ENCODE results near the gene CDKAL1. TPM values are rescaled to one million over a fixed set of nuclear protein-coding genes. Genes with fewer than 3 reads are reported as not detected.

Gene CDKAL1
- total and polyA plus RNA-seq, 2 donors (not counting 3 experiments of a cell fraction or from before 2014, with no cell fraction given) = 6.1 to 20.5 TPM

- no peak overlapping the region for H2AFZ ChIP-seq (ENCODE audit: low read depth, low read length)
- no peak overlapping the region for H3K4me2 ChIP-seq (ENCODE audit: insufficient read depth, low read length)
- no peaks in the 10 kb centered on the region for H3K9me1 ChIP-seq (replicated peaks; ENCODE audit: control insufficient read depth, extremely low read depth, insufficient read depth, low read length)
- no peaks in the 10 kb centered on the region for H3K36me3 ChIP-seq (ENCODE audit: control insufficient read depth in 2 of 2, extremely low read depth in 1 of 2, insufficient read depth in 2 of 2, low read length in 2 of 2)
- H3K79me2 ChIP-seq (ENCODE audit: control insufficient read depth, insufficient read depth, low read length) = no peaks in the 10 kb centered on the region
- no peak for FAIRE-seq
- no peak for DNase-seq (ENCODE audit: low read depth, low spot score)
- BruUV-seq (replicated peaks) = no TSS peak
- TF ChIP-seq MAX (IDR thresholded peaks at IDR 0.05; ENCODE audit: insufficient read depth, insufficient read length) = no peak
- H3K4me3 ChIP-seq (replicated peaks in 1 of 3; ENCODE audit: insufficient read depth in 1 of 3, low read depth in 1 of 3, low read length in 3 of 3) = no peak overlapping the region
- H3K9me3 ChIP-seq (replicated peaks; ENCODE audit: control insufficient read depth, insufficient read depth, low read length) = no peaks in the 10 kb centered on the region
- H3K9ac ChIP-seq (replicated peaks; ENCODE audit: extremely low read depth, insufficient read depth, low read length) = no peak overlapping the region
- H3K4me1 ChIP-seq (ENCODE audit: control insufficient read depth, extremely low read depth, insufficient read depth, low read length) = no peaks in the 10 kb centered on the region
- no peaks in the 10 kb centered on the region for H3K27me3 ChIP-seq (ENCODE audit: control insufficient read depth in 2 of 2, insufficient read depth in 2 of 2, low read length in 2 of 2)
- ChIA-PET CTCF (interaction anchor here (1.1 kb wide), 1 partner anchor 10 kb away, joined by 3 read pairs; no protein-coding TSS in a partner anchor), POLR2A (no interaction called here)
- dilution Hi-C loops (cut with MboI; ENCODE audit: extremely low pct_ligation_motif_present, low sequenced_read_pairs) (no loop called here), intact Hi-C loops (cut with micrococcal nuclease) (no loop called here)
- H3K27ac ChIP-seq (ENCODE audit: insufficient read depth, low read depth, low read length) = no peak overlapping the region
- H4K20me1 ChIP-seq (replicated peaks; ENCODE audit: control insufficient read depth, extremely low read depth, insufficient read depth, low read length) = no peaks in the 10 kb centered on the region
These were observed 724.4 kb downstream of the CDKAL1 start for GRCh38 chr6:21258665-21259064.

- H3K27ac ChIP-seq (ENCODE audit: insufficient read depth, low read depth, low read length) = no peak overlapping the region
- no peaks in the 10 kb centered on the region for H3K4me1 ChIP-seq (ENCODE audit: control insufficient read depth, extremely low read depth, insufficient read depth, low read length)
- H3K9me3 ChIP-seq (replicated peaks; ENCODE audit: control insufficient read depth, insufficient read depth, low read length) = no peaks in the 10 kb centered on the region
- FAIRE-seq = no peak
- no peaks in the 10 kb centered on the region for H4K20me1 ChIP-seq (replicated peaks; ENCODE audit: control insufficient read depth, extremely low read depth, insufficient read depth, low read length)
- H3K36me3 ChIP-seq (ENCODE audit: control insufficient read depth in 2 of 2, extremely low read depth in 1 of 2, insufficient read depth in 2 of 2, low read length in 2 of 2) = no peaks in the 10 kb centered on the region
- no TSS peak for BruUV-seq (replicated peaks)
- no peaks in the 10 kb centered on the region for H3K79me2 ChIP-seq (ENCODE audit: control insufficient read depth, insufficient read depth, low read length)
- TF ChIP-seq MYC (IDR thresholded peaks at IDR 0.05; ENCODE audit: low read depth, low read length) = no peak
- TF ChIP-seq JUN (IDR thresholded peaks at IDR 0.05; ENCODE audit: borderline replicate concordance, insufficient read depth, insufficient read length, low read depth) = no peak
- TF ChIP-seq POLR2AphosphoS5 (IDR thresholded peaks at IDR 0.05; ENCODE audit: insufficient read depth, low read depth, low read length) = no peak
- no peak for TF ChIP-seq POLR2A (IDR thresholded peaks at IDR 0.05; ENCODE audit: low read depth, low read length)
- TF ChIP-seq EZH2 (IDR thresholded peaks at IDR 0.05; ENCODE audit: borderline replicate concordance, low read depth, low read length, severe bottlenecking) = no peak
- TF ChIP-seq MAX (IDR thresholded peaks at IDR 0.05; ENCODE audit: insufficient read depth, insufficient read length) = no peak
- no peak for TF ChIP-seq CTCF (IDR thresholded peaks at IDR 0.05; ENCODE audit: extremely low read depth in 1 of 2, insufficient read depth in 1 of 2, low read depth in 1 of 2, low read length in 2 of 2)
- intact Hi-C loops (cut with micrococcal nuclease) (no loop called here), dilution Hi-C loops (cut with MboI; ENCODE audit: extremely low pct_ligation_motif_present, low sequenced_read_pairs) (no loop called here)
- no peak overlapping the region for H3K9ac ChIP-seq (replicated peaks; ENCODE audit: extremely low read depth, insufficient read depth, low read length)
- no peak for DNase-seq (ENCODE audit: low read depth, low spot score)
- no peak overlapping the region for H2AFZ ChIP-seq (ENCODE audit: low read depth, low read length)
- ChIA-PET POLR2A (no interaction called here), CTCF (no interaction called here)
- H3K9me1 ChIP-seq (replicated peaks; ENCODE audit: control insufficient read depth, extremely low read depth, insufficient read depth, low read length) = no peaks in the 10 kb centered on the region
- no peak overlapping the region for H3K4me3 ChIP-seq (replicated peaks in 1 of 3; ENCODE audit: insufficient read depth in 1 of 3, low read depth in 1 of 3, low read length in 3 of 3)
- no peaks in the 10 kb centered on the region for H3K27me3 ChIP-seq (ENCODE audit: control insufficient read depth in 2 of 2, insufficient read depth in 2 of 2, low read length in 2 of 2)
- H3K4me2 ChIP-seq (ENCODE audit: insufficient read depth, low read length) = no peak overlapping the region
These were observed 725.4 kb downstream of the CDKAL1 start for GRCh38 chr6:21259660-21260059.
